ENCODE results near the gene ENTPD1.

ENTPD1 gene

DNA sequence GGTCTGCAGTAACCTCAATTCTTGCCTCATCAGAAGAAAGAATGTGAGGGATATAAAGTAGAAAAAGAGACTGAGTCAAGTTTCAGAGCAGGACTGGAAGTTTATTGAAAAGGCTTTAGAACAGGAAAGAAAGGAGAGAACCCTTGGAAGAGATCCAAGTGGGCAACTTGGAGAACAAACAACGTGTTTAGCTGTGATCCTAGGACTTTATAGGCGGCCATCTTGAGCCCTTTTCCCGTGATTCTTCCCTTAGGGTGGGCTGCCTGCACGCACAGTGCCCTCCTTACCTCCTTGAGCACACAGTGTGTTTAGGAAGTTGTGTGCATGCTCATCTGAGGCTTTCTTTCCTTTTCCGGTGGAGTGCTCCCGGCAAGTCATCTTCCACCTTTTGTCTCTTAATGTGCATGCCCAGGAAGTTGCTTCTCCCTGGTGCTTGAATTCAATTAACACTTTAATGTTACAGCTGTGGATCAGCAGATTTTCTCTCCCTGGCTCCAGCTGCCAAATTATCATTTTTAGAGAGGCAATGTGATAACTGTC lies 59.8 kb downstream of the ENTPD1 start:
- no peaks in the 10 kb centered on the region for H3K27me3 ChIP-seq (ENCODE audit: insufficient read depth, low read depth)
- H3K9ac ChIP-seq = no peak overlapping the region
- H3K79me2 ChIP-seq (ENCODE audit: insufficient read depth, low read depth) = no peaks in the 10 kb centered on the region
- no peak overlapping the region for H2AFZ ChIP-seq (ENCODE audit: low read depth)
- H3K4me3 ChIP-seq (IDR thresholded peaks at IDR 0.05; ENCODE audit: insufficient read depth, low read depth, low read length) = no peak overlapping the region
- H3K4me1 ChIP-seq (ENCODE audit: low read depth, poor library complexity, severe bottlenecking) = no peaks in the 10 kb centered on the region
- H4K20me1 ChIP-seq (ENCODE audit: insufficient read depth) = no peaks in the 10 kb centered on the region
- H3K4me2 ChIP-seq = no peak overlapping the region
- no peak overlapping the region for H3K27ac ChIP-seq
- TF ChIP-seq, protein P1, sequence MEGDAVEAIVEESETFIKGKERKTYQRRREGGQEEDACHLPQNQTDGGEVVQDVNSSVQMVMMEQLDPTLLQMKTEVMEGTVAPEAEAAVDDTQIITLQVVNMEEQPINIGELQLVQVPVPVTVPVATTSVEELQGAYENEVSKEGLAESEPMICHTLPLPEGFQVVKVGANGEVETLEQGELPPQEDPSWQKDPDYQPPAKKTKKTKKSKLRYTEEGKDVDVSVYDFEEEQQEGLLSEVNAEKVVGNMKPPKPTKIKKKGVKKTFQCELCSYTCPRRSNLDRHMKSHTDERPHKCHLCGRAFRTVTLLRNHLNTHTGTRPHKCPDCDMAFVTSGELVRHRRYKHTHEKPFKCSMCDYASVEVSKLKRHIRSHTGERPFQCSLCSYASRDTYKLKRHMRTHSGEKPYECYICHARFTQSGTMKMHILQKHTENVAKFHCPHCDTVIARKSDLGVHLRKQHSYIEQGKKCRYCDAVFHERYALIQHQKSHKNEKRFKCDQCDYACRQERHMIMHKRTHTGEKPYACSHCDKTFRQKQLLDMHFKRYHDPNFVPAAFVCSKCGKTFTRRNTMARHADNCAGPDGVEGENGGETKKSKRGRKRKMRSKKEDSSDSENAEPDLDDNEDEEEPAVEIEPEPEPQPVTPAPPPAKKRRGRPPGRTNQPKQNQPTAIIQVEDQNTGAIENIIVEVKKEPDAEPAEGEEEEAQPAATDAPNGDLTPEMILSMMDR (conservative IDR thresholded peaks at IDR 0.05; ENCODE audit: low read depth, low read length) = no peak
- no peaks in the 10 kb centered on the region for H3K36me3 ChIP-seq (ENCODE audit: insufficient read depth)

- H3K9ac ChIP-seq = no peak overlapping the region
- no peaks in the 10 kb centered on the region for H4K20me1 ChIP-seq (ENCODE audit: insufficient read depth)
- H3K79me2 ChIP-seq (ENCODE audit: insufficient read depth, low read depth) = no peaks in the 10 kb centered on the region
- H3K4me1 ChIP-seq (ENCODE audit: low read depth, poor library complexity, severe bottlenecking) = no peaks in the 10 kb centered on the region
- no peak overlapping the region for H3K4me2 ChIP-seq
- no peak overlapping the region for H2AFZ ChIP-seq (ENCODE audit: low read depth)
- no peaks in the 10 kb centered on the region for H3K36me3 ChIP-seq (ENCODE audit: insufficient read depth)
- no peak overlapping the region for H3K4me3 ChIP-seq (IDR thresholded peaks at IDR 0.05; ENCODE audit: insufficient read depth, low read depth, low read length)
- TF ChIP-seq, protein P1 (conservative IDR thresholded peaks at IDR 0.05; ENCODE audit: low read depth, low read length) = no peak
- no peaks in the 10 kb centered on the region for H3K27me3 ChIP-seq (ENCODE audit: insufficient read depth, low read depth)
- no peak overlapping the region for H3K27ac ChIP-seq
These were observed 62.0 kb downstream of the ENTPD1 start for GRCh38 chr10:95818010-95818409.

GRCh38 chr10:95818668-95819067 lies 62.7 kb downstream of the ENTPD1 start:
- TF ChIP-seq, protein P1 (conservative IDR thresholded peaks at IDR 0.05; ENCODE audit: low read depth, low read length) = no peak
- Histone ChIP-seq H2AFZ (ENCODE audit: low read depth) (no peak overlapping the region), H3K27me3 (ENCODE audit: insufficient read depth, low read depth) (no peaks in the 10 kb centered on the region), H3K79me2 (ENCODE audit: insufficient read depth, low read depth) (no peaks in the 10 kb centered on the region), H4K20me1 (ENCODE audit: insufficient read depth) (no peaks in the 10 kb centered on the region), H3K4me1 (ENCODE audit: low read depth, poor library complexity, severe bottlenecking) (no peaks in the 10 kb centered on the region), H3K36me3 (ENCODE audit: insufficient read depth) (no peaks in the 10 kb centered on the region), H3K4me3 (IDR thresholded peaks at IDR 0.05; ENCODE audit: insufficient read depth, low read depth, low read length) (no peak overlapping the region), H3K4me2 (no peak overlapping the region), H3K9ac (no peak overlapping the region), H3K27ac (no peak overlapping the region)

DNA sequence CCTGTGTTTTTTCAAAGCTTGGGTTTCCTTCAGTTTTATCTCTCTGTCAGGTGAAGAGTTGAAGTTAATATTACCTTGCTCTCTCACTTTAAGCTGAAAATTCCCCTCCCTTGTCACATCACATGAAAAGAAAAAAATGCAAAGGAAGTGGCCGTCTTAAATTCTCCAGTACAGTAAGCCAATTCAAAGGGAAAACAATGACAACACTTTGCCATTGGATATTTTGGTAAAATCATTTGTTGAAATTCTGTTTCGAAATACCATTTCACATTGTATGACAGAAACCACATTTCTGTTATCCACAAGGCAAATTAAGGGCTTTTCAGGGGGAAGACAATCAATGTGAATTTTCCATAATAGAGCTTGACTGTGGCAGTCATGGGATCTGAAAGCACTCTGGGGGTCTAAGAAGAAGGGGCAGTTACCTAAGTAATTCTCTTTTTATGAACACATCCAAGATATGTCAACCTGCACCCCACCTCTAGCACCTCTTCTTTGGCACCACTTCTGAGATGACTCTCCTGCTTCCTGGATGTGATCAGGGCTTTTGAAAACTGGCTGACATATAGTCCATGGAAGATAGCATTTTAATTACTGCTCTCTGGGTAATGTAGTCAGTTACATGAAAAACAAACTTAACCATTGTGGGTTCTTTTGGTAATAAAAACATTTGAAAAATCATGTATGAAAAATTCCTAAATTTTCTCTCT lies 63.8 kb downstream of the ENTPD1 start:
- Histone ChIP-seq H3K4me2 (no peak overlapping the region), H3K79me2 (ENCODE audit: insufficient read depth, low read depth) (no peaks in the 10 kb centered on the region)
- TF ChIP-seq, protein P1 (conservative IDR thresholded peaks at IDR 0.05; ENCODE audit: low read depth, low read length) = no peak

More for the DNA sequence above, 63.8 kb downstream of the ENTPD1 start:
- H3K4me3 ChIP-seq (IDR thresholded peaks at IDR 0.05; ENCODE audit: insufficient read depth, low read depth, low read length) = no peak overlapping the region
- H3K27ac ChIP-seq = no peak overlapping the region
- no peaks in the 10 kb centered on the region for H3K36me3 ChIP-seq (ENCODE audit: insufficient read depth)
- no peak overlapping the region for H2AFZ ChIP-seq (ENCODE audit: low read depth)
- no peaks in the 10 kb centered on the region for H3K27me3 ChIP-seq (ENCODE audit: insufficient read depth, low read depth)
- H3K9ac ChIP-seq = no peak overlapping the region
- no peaks in the 10 kb centered on the region for H4K20me1 ChIP-seq (ENCODE audit: insufficient read depth)
- no peaks in the 10 kb centered on the region for H3K4me1 ChIP-seq (ENCODE audit: low read depth, poor library complexity, severe bottlenecking)
